Measurements from ENCODE around the gene CAPN5.

DNA sequence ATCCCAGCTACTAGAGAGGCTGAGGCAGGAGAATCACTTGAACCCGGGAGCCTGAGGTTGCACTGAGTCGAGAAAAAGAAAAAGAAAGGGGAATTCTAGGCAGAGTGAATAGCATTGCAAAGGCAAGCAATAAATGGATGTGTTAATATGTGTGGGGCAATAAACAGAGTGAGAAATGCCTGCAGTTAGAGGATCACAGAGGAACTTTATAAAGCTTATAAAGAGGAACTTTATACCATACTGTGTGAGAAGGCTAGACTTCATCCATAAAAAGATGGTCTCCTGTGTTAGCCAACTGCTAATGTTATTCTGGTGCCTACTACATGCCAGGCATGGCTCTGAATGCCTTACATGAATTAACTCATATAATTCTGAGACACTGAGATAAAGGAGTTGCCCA lies 31.7 kb upstream of the CAPN5 start:
- no peak for TF ChIP-seq CTCF (IDR thresholded peaks at IDR 0.05)
- no peak for TF ChIP-seq POLR2A (IDR thresholded peaks at IDR 0.05)
